ENCODE results near the gene CBFA2T2.
A peak's percentile ranks its signal among the peaks of the same experiment; 100 is the strongest.
"Not testable (repeated sequence)": the region's sequence is repeated elsewhere in the genome, so short reads cannot be mapped to it uniquely, and the experiment has no call there.

Gene CBFA2T2

GRCh38 chr20:33685328-33686099, 195.6 kb downstream of the CBFA2T2 start:
- DNase-seq: no peak

DNA sequence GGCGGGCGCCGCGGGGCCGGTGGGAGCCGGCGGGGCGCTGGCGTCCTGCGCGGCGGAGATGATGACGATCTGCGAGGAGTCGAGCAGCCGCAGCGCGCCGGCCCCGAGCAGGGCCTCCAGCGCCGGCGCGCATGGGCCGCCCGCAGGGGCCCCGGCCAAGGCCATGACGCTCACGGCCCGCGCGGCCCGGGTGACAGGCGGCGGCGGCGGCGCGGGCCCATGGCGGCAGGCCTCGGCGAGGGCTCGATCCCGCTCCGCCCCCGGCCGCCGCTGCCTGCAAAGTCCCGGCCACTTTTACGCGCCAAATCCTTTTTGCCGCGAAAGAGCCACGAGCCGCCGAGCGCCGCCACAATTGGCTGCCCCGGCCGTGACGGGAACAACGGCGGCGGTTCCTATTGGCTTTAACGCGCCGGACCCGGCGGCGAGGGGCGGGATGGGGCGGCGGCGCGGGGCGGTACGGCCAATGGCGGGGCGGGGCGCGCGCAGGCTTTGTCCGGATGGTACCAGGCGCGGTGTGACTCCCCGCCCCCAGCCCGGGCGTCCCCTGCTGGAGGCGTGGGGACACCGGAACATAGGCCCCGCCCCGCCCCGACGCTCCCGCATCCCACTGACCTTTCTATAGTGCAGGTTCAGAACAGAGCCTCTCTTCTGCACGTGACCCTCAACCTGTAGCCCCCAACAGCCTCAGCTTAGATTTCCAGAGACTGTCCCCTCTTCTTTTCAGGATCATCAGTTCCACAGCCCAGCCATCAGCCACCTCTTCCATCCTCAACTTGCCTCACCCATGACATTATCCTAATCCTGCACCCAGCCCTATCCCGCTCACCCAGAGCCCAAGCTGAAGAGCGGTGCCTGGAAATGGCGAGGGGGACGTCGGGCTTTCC, 196.4 kb downstream of the CBFA2T2 start, which contains the start of gene E2F1:
E2F1 (minus strand) TSS at position 286 of the 884 bp plus-strand sequence; CDS start at position 165, 121 bp downstream.
- peak; percentile 74 for DNase-seq

DNA sequence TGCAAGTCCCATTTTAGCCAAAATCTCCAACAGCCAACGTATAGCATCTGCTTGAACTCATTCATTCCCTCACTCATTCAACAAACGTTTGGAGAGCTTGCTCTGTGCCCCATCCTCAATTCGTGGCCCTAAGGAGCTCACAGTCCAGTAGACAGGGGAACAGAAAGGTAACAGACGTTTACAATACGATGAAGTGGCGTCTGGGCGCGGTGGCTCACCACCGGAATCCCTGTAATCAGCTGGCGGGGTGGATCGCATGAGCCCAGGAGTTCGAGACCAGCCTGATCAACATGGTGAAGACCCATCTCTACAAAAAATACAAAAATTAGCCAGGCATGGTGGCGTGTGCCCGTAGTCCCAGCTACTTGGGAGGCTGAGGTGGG, 197.1 kb downstream of the CBFA2T2 start:
- no peak for DNase-seq

- DNase-seq: no peak
Observed at GRCh38 chr20:33687370-33687915, 197.5 kb downstream of the CBFA2T2 start.

DNA sequence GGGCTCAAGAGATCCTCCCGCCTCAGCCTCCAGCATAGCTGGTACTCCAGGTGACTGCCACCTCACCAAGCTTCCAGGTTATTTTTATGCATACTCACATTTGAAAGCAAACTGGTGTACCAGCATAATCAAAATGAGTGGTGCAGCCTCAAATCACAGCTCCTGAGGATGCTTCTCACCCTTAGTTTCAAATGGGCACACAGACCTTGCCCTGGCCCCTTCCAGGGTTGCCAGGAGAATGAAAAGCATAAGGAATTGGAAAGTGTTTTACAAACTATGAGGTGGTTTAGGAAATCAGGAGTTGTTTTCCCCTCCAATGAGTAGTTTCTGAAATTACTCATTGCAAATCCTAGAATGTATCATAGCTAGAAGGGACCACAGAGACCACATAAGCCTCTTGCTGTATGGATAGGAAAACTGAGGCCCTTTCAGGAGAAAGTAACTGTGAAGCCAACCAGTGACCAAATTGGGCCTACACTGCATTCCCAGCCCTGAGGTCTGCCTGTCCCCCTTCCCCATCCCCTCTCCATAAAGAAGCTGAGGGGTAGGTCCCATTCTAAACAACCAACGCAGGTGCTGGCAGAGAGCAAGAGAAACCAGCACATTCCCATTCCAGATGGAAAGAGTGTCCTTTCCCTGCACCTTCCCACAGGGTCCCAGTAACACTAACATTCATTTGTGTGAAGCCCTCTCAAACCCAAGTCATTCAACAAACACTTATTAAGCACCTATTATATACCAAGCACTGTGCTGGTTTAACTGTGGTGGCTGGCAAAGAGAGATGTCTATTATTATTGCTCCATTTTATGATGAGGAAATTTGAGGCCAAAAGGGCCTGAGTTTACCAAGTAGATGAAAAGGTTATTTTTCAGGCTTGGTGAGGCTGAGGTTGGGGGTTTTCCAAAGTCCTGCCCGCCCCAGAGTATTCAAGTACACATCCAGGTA, 198.4 kb downstream of the CBFA2T2 start:
- no peak for DNase-seq

GRCh38 chr20:33688938-33689424, 199.1 kb downstream of the CBFA2T2 start:
- no peak for DNase-seq

GRCh38 chr20:33689493-33689892, 199.6 kb downstream of the CBFA2T2 start:
- no peak for DNase-seq

- DNase-seq: no peak
Observed at GRCh38 chr20:33689973-33690372, 200.1 kb downstream of the CBFA2T2 start.

DNA sequence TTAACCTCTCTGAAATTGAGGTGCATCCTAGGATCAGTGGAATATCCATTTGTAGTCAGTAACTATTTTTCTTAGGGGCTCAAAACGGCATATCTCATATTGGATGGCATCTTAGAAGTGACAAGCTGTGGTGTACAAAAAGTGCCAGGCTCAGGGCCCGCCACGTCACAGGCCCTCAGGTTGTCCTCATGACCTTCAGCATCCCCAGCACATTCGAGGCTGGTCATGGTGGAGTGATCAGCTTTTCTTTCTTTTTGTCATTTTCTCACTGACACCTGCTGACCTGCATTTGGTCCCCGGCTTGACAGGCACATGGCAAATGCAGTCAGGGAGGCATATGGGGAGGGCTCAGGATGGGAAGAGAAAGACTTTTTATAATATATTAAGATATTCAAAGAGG, 203.4 kb downstream of the CBFA2T2 start:
- no peak for DNase-seq

DNA sequence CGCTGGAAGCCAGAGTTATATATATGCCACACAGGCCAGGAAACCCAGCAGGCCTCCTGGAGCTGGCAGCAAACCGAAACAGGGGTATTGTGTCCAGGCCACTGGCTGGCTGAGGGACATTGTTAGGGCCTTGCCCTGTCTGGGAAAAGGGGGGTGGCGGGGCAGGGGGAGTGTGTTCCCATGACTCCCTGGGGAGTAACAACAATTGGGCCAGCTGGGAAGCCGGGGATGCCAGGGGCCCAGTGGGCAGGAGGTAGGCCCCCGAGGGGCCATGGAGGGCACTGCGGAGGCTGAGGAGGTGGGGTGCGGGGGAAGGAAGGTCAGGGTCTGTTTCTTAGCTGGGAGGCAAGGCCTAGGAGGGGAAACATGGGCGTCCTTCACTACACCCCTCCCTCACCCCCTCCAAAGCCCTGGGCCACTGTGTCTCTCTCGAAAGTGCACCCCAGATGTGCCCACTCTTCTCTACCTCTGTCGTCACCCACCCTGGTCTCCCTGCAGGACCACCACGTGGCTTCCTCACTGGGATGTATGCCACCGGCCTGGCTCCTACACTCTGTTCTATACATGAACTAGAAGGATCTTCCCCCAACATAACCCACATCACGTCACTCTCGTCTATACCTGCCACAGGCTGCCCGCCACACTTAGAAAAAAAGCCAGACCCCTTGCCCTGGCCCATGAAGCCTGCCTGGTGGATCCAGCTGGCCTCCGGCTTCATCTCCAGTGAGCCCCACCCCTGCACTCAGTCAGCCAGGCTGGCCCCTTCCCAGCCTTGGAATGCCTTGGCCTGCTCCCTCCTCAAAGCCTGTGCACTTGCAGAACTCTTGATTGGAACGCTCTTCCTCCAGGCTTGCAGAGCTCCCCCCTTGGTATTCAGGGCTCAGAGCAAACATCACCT, 204.1 kb downstream of the CBFA2T2 start:
- no peak for DNase-seq

GRCh38 chr20:33694639-33695012, 204.7 kb downstream of the CBFA2T2 start:
- DNase-seq: no peak

DNA sequence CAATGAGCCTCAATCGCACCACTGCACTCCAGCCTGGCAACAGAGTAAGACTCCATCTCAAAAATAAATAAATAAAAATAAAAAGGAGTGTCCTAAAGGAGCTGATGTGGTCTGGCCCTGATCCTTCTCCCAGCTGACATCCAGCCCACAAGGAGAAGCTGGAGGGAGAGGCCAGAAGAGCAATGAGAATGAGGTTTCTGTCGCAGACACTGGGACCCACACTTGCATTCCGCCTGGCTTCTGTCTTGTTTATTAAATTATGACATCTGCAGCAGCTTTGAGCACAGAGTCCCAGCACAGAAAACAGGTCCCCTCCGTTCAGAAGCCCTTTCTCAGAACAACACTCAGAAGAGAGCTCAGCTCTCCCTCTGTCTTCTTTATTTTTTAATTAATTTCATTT, 206.6 kb downstream of the CBFA2T2 start:
- no peak for DNase-seq

DNA sequence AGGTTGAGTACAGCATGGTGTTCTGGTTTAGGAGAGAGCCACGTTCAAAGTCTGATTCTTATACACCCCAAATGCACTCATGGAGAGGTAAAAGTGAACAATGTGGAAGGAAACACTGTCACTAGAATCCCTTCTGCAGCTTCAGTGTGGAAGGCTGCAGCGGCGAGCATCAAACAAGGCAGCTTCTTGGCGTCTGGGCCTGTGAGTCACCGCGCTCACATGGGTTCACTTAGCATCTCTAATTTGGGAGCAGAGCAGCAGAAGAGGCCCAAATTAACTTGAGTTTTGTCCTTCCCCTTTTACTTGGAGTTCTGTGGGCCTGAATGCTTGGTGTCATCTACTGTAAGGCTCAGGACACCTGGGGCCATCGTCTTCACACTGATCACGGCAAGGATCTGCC, 207.2 kb downstream of the CBFA2T2 start:
- no peak for DNase-seq

- not testable (repeated sequence) for DNase-seq
Observed at GRCh38 chr20:33698966-33699365, 209.1 kb downstream of the CBFA2T2 start.

Measured in NCI-H1436 treated with DMSO at 0.1 percent for 48 hours (cell line).